HG03439 (cell line): ENCODE data around the gene VRK2.
"Not testable (repeated sequence)": the region's sequence is repeated elsewhere in the genome, so short reads cannot be mapped to it uniquely, and the experiment has no call there.

Experiments
- ATAC-seq: cut with Tn5 transposase; IDR thresholded peaks from one replicate; pipeline ENCODE4 v1.9.1; 2021; ENCODE audit warnings: mild to moderate bottlenecking, moderate library complexity; ENCODE audit not compliant: unreplicated experiment

VRK2 gene

GRCh38 chr2:58052978-58053377, 6.4 kb downstream of the VRK2 start:
- no peak for ATAC-seq

DNA sequence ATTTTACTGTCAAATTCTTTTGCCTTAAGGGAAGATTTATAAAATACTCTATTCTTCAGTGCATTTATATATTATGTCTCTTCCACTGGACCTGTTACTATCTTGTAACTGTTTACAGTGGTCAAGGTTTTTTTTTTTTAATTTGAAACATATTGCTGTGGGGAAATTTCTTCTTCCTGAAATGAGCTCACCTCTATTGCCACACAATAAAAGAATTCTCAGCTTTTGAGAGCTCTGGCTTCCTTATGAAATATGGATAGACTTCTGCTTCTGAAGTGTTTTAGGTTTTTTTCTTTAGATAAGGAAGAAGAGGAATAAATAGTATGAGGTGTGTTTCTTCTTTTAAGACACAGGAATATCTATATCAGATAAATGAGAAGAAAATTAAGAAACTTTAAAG, 7.7 kb downstream of the VRK2 start:
- ATAC-seq: no peak

DNA sequence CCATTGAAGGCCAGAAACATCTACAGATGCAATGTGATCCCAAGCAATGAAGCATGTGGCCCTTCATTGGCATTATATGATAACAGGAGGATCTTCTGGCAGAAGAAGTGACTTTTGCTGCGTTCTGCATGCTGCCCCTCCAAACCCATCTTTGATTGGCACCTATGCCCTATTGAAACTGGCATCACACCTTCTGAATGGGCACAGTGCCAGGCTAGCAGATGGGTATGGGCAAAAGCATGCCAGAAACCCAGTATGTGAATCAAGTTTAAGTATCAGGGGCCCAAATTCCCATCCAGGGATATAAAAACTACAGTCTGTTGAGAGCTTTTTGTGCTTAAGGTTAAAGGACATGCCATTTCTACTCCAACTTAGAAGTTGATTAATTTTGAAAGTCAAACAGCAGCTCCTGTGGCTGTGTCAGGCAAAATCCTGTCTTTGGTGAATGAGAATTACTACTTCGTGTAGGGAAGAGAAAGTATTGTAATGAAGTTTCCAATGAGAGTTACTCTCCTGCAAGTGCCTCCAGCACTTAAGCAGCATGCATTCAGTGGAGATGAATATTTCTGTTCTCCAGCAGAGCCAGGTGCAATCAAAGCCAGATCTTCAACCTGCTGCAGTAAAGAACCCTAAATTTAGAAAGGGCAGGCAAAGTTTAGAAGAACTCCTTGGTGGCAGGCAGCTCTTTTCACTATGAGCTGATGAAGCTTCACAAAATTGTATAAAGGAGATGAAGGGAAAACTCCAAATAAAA, 8.6 kb downstream of the VRK2 start:
- ATAC-seq: no peak

GRCh38 chr2:58056192-58056916, 9.7 kb downstream of the VRK2 start:
- ATAC-seq: no peak

- no peak for ATAC-seq
Measured at GRCh38 chr2:58057707-58058530, 11.3 kb downstream of the VRK2 start.

DNA sequence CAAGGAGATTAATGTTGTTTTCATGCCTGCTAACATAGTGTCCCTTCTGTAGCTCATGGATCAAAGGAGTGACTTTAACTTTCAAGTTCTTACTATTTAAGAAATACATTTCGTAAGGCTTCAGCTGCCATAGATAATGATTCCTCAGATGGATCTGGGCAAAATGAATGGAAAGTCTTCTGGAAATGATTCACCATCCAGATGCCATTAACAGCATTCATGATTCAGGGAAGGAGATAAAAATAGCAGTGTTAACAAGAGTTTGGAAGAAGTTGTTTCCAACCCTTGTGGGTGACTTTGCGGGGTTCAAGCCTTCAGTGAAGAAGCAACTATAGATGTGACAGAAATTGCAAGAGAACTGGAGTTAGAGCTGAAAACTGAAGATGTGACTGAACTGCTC, 17.0 kb downstream of the VRK2 start:
- ATAC-seq: no peak

- no peak for ATAC-seq
Measured at GRCh38 chr2:58064086-58064485, 17.5 kb downstream of the VRK2 start.

DNA sequence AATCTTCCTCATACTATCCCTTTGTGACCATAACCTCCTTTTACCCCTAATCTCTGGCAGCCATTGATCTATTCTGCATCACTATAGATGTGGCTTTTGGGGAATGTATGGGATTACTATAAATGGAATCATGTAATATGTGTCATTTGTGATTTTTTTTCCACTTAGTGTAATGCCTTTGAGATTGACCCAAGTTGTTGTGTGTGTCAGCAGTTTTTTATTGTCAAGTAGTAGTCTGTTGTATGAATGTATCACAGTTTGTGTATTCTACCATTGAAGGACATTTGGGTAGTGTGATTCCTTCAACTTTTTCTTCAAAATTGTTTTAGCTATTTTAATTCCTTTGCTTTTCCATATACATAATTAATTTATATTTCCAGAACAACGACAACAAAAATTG, 18.6 kb downstream of the VRK2 start:
- no peak for ATAC-seq

- no peak for ATAC-seq
Measured at GRCh38 chr2:58067001-58067400, 20.4 kb downstream of the VRK2 start.

GRCh38 chr2:58070765-58071164, 24.2 kb downstream of the VRK2 start:
- no peak for ATAC-seq

- no peak for ATAC-seq
Measured at GRCh38 chr2:58072102-58072501, 25.5 kb downstream of the VRK2 start.

DNA sequence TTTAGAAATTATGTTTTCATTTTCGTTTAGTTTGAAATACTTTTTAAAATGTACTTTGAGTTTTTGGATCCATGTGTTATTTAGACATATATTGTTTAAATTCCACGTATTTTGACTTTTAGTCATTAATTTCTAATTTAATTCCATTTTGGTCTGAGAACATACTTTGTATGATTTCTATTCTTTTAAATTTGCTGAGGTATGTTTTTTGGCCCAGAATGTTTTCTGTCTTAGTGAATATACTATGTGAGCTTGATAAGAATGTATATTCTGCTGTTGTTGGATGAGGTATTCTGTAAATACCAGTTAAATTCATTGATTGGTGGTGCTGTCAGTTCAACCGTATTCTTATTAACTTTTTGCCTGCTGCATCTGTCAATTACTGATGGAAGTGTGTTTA, 26.4 kb downstream of the VRK2 start:
- no peak for ATAC-seq

DNA sequence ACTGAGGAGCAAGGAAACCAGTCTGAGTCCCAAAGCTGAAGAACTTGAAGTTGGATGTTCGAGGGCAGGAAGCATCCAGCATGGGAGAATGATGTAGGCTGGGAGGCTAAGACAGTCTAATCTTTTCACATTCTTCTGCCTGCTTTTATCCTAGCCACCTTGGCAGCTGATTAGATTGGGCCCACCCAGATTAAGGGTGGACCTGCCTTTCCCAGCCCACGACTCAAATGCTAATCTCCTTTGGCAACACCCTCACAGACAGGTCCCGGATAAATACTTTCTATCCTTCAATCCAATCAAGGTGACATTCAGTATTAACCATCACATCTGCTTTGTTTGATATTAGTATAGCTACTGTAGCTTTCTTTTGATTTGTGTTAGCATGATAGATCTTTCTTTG, 27.1 kb downstream of the VRK2 start:
- ATAC-seq: no peak

DNA sequence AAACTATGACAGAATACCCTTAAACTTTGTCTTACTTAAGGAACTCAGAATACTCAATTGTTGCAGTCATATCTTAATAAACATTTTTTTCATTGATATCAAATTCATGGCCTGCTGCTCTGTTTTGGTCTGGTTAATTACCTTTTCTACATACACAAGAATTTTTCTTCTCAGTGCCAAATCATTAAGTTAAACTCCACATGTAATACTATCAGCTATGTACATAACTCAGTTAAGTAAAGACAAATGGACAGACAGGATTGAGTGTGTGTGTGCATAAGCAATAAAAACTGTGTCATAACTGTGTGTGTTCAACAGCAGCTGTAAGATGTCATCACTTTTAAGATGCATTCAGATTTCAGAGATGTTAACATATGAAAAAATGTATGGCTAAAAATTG, 34.4 kb downstream of the VRK2 start:
- ATAC-seq: no peak

DNA sequence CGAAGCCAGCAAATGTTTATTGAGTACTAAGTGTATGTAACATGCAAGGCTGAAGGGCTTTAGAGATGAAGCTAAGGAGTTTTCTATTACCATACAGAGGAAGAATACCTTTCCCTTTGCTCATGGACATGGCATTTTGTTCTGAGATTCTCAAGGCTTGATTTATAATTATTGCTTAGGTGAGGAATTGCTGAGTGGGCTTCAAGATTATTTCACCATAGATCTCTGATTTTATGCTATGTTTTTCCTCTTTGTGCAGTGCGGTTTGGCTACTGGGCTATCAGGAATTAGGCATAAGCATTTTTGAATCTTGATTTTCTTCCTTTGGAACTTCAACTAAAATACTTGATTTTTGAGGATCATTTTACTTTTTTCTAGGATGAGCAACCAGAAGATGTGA, 42.5 kb downstream of the VRK2 start:
- ATAC-seq: no peak

GRCh38 chr2:58092772-58093171, 46.2 kb downstream of the VRK2 start:
- ATAC-seq: not testable (repeated sequence)

DNA sequence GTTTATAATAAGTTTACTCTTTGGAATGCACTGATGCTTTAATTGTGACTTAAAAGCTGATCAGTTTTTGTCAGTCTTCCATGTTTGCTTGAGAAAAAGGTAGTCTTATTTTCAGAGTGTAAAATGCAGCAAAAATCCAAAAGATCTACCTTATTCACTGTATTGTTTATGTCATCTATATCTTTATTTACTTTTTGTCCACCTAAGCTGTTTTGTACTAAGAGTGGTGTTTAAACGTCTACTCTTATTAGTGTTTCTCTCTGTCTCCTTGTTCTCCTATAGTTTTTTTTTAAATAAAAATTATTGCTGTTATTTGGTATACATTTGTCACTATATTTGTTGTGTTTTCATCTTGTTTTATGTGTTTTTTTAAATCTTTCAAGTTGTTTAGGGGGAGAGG, 50.4 kb downstream of the VRK2 start:
- no peak for ATAC-seq

DNA sequence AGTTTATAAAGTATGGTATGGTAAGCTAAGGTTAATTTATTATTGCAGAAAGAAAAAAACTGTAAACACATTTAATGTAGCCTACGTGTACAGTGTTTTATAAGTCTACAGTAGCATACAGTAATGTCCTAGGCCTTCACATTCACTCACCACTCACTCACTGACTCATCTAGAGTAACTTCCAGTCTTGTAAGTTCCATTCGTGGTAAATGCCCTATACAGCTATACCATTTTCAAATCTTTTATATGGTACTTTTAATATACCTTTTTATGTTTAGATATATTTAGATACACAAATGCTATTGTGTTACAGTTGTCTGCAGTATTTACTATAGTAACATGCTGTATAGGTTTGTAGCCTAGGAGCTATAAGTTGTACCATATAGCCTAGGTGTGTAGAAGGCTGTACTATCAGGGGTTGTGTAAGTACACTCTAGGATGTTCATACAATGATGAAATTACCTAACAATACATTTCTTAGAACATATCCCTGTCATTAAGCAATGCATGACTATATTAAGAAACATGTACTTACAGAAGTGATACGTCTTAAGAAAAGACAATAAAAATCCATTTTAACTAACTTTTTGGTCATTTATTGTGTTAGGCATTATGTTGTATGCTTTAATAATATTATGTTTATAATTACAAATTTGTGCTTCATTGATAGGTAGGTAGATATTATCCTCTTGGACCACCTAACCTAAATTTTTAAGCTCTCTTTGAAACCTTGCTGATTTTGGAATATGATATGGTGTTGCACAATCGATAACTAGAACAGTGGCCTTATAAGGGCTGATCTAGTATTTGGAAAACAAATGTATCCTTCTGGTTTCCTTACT, 51.9 kb downstream of the VRK2 start:
- ATAC-seq: no peak

GRCh38 chr2:58099096-58099769, 52.6 kb downstream of the VRK2 start:
- ATAC-seq: no peak

GRCh38 chr2:58101500-58101899, 54.9 kb downstream of the VRK2 start:
- no peak for ATAC-seq
